Ectodermal cell (in vitro differentiated cells): ENCODE data around the gene SORBS2.

ENCODE experiments used
- H3K27ac ChIP-seq: 2 replicates; pipeline ENCODE4 v1.7.0; 2013; ENCODE audit warnings: mild to moderate bottlenecking, low read depth, low read length; ENCODE audit not compliant: insufficient read depth, poor library complexity, severe bottlenecking
- H3K27me3 ChIP-seq: 2 replicates; pipeline ENCODE4 v1.7.0; 2013; ENCODE audit warnings: mild to moderate bottlenecking, low read length; ENCODE audit not compliant: insufficient read depth, control insufficient read depth, poor library complexity, severe bottlenecking
- H3K36me3 ChIP-seq: one replicate; pipeline ENCODE4 v1.7.0; 2013; ENCODE audit warnings: low read length; ENCODE audit not compliant: control insufficient read depth, insufficient read depth
- H3K4me1 ChIP-seq: one replicate; pipeline ENCODE4 v1.7.0; 2013; ENCODE audit warnings: low read length; ENCODE audit not compliant: control insufficient read depth, insufficient read depth
- H3K4me3 ChIP-seq: 2 replicates; pipeline ENCODE4 v1.7.0; 2013; ENCODE audit warnings: low read depth, low read length, control low read depth; ENCODE audit not compliant: insufficient read depth
- H3K9me3 ChIP-seq: 2 replicates; pipeline ENCODE4 v1.7.0; 2013; ENCODE audit warnings: mild to moderate bottlenecking, low read length, moderate library complexity; ENCODE audit not compliant: control insufficient read depth
- WGBS, 2 experiments: methylation state at CpG; one replicate each; pipeline ENCODE4 v1.1.7; 2013; ENCODE audit warnings: missing lambda C conversion rate in 2 of 2; 5-methylcytosine and 5-hydroxymethylcytosine counted together

Gene SORBS2

DNA sequence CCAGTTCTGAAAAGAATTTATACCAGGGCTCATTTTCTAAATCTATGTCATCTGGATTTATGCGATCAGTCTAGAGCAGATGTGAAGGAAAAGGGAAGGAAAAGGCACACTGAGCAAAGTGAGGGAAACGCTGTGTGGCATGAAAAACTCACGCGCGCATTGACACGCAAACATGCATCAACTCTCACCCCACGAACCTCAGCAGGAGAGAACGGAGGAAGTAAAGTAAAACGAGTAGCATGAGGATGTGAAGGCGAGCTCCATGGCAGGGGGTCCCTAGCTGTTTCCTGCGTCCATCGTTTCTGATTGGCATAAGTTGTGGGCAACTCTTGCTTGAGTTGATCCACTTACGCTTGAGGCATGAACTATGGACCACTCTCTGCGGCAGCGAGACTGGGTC, 173.9 kb downstream of the SORBS2 start:
- Histone ChIP-seq H3K9me3 (no peaks in the 10 kb centered on the region), H3K27me3 (no peaks in the 10 kb centered on the region), H3K4me3 (no peak overlapping the region), H3K27ac (no peak overlapping the region), H3K36me3 (no peaks in the 10 kb centered on the region), H3K4me1 (no peaks in the 10 kb centered on the region)
- WGBS, 2 experiments: 92 to 94% methylated on average over 15 of the region's 15 CpGs

DNA sequence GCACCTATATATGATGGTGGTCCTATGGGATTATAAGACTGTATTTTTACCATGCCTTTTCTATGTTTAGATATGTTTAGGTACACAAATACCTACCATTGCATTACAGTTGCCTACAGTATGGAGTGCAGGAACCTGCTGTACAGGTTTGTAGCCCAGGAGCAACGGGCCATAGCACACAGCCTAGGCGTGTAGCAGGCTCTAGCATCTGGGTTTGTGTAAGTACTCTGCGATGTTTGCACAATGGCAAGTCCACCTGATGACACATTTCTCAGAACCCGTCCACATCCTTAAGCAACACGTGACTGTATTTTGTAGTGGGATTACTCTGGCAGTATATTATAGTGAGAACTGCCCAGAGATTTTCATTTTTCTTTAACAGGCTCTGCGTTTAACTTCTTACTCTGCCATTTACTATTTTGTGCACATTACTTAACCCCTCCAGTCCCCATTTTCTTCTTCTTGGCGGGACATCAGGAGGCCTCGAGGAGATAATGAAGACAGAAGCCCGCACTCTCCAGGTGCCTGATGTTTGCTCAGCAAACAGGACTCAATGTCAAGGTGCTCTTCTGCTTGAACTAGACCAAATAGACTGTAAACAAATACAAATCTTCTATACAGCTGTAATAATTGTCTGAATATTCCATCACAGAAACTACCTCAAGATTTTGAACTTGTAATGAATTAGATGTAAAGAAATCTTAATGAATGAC, 174.7 kb downstream of the SORBS2 start:
- H3K4me1 ChIP-seq: no peaks in the 10 kb centered on the region
- no peaks in the 10 kb centered on the region for H3K36me3 ChIP-seq
- no peaks in the 10 kb centered on the region for H3K27me3 ChIP-seq
- 93 to 99% methylated on average over 9 of the region's 9 CpGs for WGBS, 2 experiments
- no peak overlapping the region for H3K4me3 ChIP-seq
- no peak overlapping the region for H3K27ac ChIP-seq
- no peaks in the 10 kb centered on the region for H3K9me3 ChIP-seq

DNA sequence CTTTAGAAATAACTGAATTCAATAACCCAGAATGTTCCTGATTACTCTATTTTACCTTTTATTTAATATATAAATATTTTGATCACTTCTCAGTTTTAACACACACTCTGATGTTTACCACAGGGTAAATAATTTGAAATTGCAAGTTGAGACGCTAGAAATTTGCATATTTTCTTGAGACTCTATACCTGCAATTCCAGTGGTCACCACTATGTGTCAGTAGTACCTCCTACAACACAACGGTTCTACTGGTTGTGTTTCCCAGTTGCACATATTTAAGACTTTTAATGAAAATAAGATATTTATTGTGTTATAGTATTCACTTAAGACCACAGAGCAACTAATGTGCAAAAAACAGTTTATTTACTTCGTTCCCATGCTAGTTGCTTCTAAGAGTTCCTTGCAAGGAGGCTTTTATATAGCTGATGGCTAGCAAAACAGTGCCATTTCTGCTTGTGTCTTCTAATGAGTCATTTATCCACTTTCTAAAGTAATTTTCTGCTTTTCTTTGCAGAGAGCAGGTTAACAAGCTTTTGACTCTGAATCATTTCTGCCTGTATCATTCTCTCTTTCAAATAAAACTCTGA, 177.8 kb downstream of the SORBS2 start:
- no peaks in the 10 kb centered on the region for H3K4me1 ChIP-seq
- H3K36me3 ChIP-seq: no peaks in the 10 kb centered on the region
- H3K9me3 ChIP-seq: no peaks in the 10 kb centered on the region
- WGBS, 2 experiments: 83 to 87% methylated on average over 3 of the region's 3 CpGs
- no peak overlapping the region for H3K27ac ChIP-seq
- no peaks in the 10 kb centered on the region for H3K27me3 ChIP-seq
- H3K4me3 ChIP-seq: no peak overlapping the region

DNA sequence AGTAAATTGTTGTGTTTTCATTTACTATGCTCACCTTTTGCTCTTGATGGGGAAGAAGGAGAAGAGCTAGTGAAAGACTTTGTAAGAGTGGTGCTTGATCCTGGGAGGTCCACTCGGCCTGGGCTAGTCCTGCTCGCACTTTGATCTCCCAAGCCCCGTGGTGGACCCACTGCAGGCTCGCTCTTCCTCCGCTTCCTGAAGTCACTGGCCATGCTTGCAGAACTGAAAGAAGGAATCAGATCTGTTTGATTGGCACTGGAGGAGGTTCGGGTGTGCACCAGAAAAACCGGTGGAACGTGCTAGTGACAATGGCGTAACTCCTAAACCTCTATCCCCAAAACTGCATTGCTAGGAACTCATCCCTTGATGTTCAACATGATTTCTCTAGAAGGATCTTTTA, 185.2 kb downstream of the SORBS2 start:
- 95% methylated on average over 9 of the region's 9 CpGs for WGBS, 2 experiments
- Histone ChIP-seq H3K27ac (no peak overlapping the region), H3K27me3 (no peaks in the 10 kb centered on the region), H3K9me3 (no peaks in the 10 kb centered on the region), H3K4me1 (no peaks in the 10 kb centered on the region), H3K4me3 (no peak overlapping the region), H3K36me3 (no peaks in the 10 kb centered on the region)

DNA sequence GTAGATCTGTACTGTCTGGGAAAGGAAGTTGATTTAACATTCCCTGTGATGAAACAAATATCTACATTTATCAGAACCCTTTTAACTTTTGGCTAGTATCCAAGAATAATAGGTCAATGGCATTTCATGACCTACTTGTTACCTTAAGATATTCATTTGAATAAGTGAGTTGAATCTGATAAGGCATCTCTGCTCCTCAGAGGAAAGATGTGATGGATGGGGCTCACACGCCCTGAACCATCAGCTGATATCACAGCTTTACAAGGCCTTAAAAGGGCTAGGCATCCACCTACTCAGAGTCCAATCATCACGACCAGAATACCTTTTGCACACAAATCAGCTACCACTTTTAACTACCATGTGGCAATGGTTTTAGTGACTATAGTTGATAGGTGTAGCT, 186.5 kb downstream of the SORBS2 start:
- no peaks in the 10 kb centered on the region for H3K4me1 ChIP-seq
- 83 to 100% methylated on average over 2 of the region's 2 CpGs for WGBS, 2 experiments

DNA sequence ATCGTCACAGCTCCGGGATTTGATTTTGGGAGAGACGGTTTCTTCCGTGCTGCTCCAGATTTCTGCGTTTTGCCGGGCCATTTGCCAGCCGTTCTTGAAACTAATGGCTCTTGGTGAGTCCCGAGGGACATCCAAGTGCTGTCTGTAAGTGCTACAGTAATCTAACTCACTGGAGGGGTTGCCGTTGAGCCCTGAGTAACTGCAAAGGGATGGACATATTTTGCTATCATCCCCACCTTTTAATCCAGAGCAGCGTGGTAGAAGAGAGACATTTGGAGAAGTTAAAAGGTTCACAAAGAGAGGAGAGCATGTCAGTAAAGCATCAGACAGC, 187.8 kb downstream of the SORBS2 start:
- Histone ChIP-seq H3K36me3 (no peaks in the 10 kb centered on the region), H3K4me3 (no peak overlapping the region), H3K27ac (no peak overlapping the region), H3K4me1 (no peaks in the 10 kb centered on the region), H3K9me3 (no peaks in the 10 kb centered on the region), H3K27me3 (no peaks in the 10 kb centered on the region)
- 97% methylated on average over 10 of the region's 10 CpGs for WGBS, 2 experiments

More for the DNA sequence above, 186.5 kb downstream of the SORBS2 start:
- no peak overlapping the region for H3K4me3 ChIP-seq
- H3K27ac ChIP-seq: no peak overlapping the region
- no peaks in the 10 kb centered on the region for H3K27me3 ChIP-seq
- no peaks in the 10 kb centered on the region for H3K36me3 ChIP-seq
- no peaks in the 10 kb centered on the region for H3K9me3 ChIP-seq

DNA sequence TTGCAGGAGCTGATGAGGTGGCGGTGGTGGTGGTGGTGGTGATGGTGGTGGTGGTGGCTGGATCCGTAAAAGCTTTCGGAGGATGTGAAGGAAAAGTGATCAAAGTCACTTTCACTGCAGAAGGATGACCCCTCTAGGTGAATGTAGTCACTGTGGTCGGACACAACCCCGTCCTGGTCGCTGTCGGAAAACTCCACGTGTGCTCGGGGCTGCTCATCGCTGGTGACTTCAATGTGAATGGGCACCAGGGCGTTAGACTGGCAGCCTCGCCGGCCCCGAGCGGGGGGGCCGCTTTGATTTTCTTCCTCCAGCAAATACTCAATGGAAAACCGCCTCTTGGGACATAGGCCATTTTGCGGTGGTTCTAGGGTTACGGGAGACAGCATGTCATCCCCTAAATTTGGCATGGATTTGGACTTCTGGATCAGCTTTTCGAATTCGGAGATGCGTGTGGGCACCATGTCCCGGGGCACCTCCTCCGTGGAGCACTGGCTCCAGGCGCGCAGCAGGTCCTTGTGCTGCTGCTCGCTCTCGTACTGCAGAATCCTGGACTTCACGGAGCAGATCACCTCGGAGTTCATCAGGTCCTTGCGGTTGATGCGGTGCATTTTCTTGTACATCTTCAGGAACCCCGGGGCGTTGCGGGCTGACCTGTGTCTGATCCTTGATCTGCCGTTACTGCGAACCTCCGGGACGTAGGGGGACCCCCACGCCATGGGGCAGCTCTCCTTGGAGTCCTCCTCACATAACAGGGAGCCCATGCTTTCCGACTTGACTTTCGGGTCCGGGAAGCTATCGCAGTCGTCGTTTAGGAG, 188.3 kb downstream of the SORBS2 start:
- Histone ChIP-seq H3K36me3 (no peaks in the 10 kb centered on the region), H3K27ac (no peak overlapping the region), H3K4me3 (no peak overlapping the region), H3K27me3 (no peaks in the 10 kb centered on the region), H3K4me1 (no peaks in the 10 kb centered on the region), H3K9me3 (no peaks in the 10 kb centered on the region)
- WGBS, 2 experiments: 96% methylated on average over 46 of the region's 46 CpGs

DNA sequence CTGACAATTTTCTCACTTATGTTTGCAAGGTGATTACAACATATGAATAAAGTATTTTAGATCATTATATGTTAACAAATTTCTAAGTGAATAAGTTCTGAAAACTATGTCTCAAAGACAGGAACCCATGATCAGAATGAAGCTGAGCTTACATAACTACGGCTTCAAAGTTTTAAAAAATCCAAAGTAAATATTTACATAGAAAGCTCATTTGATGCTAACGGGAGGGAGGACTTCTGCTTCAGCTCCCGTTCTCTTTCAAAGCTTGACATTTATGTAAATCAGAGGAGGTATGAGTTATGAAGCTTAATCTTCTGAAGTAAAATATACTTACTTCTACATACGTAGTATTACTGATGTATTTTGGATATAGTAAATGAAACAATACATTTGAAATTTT, 203.8 kb downstream of the SORBS2 start:
- Histone ChIP-seq H3K27me3 (no peaks in the 10 kb centered on the region), H3K27ac (no peak overlapping the region), H3K9me3 (no peaks in the 10 kb centered on the region), H3K4me1 (no peaks in the 10 kb centered on the region), H3K4me3 (no peak overlapping the region), H3K36me3 (no peaks in the 10 kb centered on the region)
- 68 to 100% methylated on average over 1 to 3 of the region's 4 CpGs for WGBS, 2 experiments

DNA sequence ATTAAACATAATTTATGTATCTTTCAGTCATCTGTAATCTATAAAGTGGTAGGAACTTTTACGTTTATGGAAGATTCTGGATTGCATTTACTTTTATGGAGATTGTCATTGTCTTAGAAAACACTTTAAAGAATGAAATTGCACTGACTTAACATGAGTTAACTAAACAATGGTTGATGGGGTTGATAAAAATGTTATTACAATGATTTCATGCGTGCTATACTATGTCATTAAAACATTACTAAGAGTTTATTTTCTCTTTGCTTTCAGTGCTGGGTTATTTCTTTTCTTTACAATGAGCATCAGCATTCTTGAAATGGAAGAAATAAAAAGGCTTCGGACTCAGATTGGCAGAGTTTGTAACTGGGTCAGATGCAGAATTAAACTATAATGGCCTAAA, 209.6 kb downstream of the SORBS2 start:
- Histone ChIP-seq H3K36me3 (no peaks in the 10 kb centered on the region), H3K27ac (no peak overlapping the region), H3K4me3 (no peak overlapping the region), H3K4me1 (no peaks in the 10 kb centered on the region), H3K27me3 (no peaks in the 10 kb centered on the region), H3K9me3 (no peaks in the 10 kb centered on the region)
- WGBS, 2 experiments: 93% methylated on average over 2 to 3 of the region's 3 CpGs

DNA sequence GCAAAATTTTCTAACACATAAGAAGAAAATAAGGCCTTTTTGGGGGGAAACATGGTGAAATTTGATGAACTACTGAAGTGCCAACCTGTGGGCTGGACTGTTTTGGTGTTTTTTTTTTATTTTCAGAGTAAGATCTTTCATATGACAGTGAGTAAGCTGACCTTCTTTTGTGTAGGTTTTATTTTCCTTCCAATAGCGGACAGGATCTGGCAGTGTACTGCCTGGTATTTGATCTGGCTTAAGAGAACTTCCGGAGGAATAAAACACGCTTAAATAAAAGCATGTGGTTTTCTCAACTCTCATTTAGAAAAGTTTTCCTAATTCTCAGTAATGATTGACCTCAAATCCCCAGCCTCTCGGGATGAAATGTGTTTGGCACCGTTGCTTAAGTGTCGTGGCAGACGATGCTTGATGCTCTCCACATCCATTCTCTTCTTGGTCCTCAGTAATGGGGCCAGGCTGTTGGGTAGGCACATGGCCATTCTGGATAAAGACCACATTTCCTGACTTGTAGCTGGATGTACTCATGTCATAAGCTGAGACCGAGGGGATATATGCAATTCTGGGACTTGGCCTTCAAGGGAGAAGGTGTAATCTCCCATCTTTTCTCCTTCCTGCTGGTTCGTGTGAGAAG, 211.1 kb downstream of the SORBS2 start:
- 93 to 94% methylated on average over 9 of the region's 9 CpGs for WGBS, 2 experiments
- Histone ChIP-seq H3K4me3 (no peak overlapping the region), H3K27me3 (no peaks in the 10 kb centered on the region), H3K4me1 (no peaks in the 10 kb centered on the region), H3K36me3 (no peaks in the 10 kb centered on the region), H3K27ac (no peak overlapping the region), H3K9me3 (no peaks in the 10 kb centered on the region)
